PC-9 (cell line): Measurements from ENCODE around the gene RPGRIP1L.

Source experiments
- CTCF ChIP-seq: fragments of 200-600 bp; sonication (generic); conservative IDR thresholded peaks from 2 replicates; pipeline ENCODE4 v1.6.1; 2017; ENCODE audit warnings: mixed run types, antibody characterized with exemption, mild to moderate bottlenecking, moderate library complexity
- EZH2 ChIP-seq: fragments of 200-600 bp; sonication (generic); IDR thresholded peaks from 2 replicates; pipeline ENCODE4 v1.8.0; 2017; ENCODE audit warnings: antibody characterized with exemption, low read depth

- TF ChIP-seq CTCF (no peak), EZH2 (no peak)
Measured at GRCh38 chr16:53672461-53672860, 31.2 kb downstream of the RPGRIP1L start.
